ENCODE results near the gene COMTD1. TPM values are rescaled to one million over a fixed set of nuclear protein-coding genes. Genes with fewer than 3 reads are reported as not detected.

The COMTD1 gene
- total RNA-seq, 1 experiment from 2014 or later: 7.9 TPM

- DNase-seq (ENCODE audit: low spot score): no peak
Measured at GRCh38 chr10:75245354-75246250, 9.8 kb upstream of the COMTD1 start.

DNA sequence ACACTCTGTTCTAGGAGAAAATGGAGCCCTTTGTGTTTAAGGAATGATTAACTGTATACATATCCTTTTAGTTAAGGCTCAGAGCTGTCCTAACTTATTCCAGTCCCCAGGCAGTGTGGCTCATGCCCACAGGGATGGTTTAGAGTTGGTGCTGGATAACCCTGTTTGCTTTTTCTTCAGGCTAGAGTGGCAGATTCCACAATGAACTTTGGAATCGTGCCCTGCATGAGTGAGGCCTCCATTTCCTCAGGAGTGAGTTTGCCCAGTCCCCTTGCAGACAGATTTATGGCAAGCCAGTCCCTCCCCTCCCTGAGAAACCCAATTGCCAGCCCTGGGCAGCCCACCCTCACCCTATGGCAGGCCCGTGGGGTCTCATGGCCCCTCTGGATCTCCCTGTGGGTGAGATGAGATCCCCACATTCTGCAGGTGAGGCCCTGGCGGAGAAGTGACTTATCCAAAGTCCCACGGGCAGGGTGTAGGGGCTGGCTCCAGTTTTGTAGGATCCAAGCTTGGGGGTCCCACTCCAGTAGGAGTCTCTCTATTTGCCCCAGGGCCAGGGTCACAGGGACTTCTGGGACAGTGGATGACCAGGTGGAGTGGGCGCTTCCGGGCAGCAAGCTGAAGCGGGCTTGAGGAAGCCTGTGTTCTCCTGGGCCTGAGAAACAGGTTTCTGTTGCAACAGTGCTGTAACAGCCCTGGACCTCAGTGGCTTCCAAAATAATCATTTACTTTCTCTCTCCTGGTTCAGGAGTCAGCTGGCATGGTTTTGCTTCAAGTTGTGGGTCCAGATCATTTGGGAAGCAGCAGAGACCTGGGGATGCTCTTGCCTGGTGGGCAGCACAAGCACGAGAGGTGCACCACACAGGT is 9.0 kb upstream of the COMTD1 start:
- DNase-seq (ENCODE audit: low spot score): no peak

- no peak for DNase-seq (ENCODE audit: low spot score)
Measured at GRCh38 chr10:75243426-75243825, 7.7 kb upstream of the COMTD1 start.

- DNase-seq (ENCODE audit: low spot score): no peak
Measured at GRCh38 chr10:75240329-75241076, 4.7 kb upstream of the COMTD1 start.

- no peak for DNase-seq (ENCODE audit: low spot score)
Measured at GRCh38 chr10:75239096-75239790, 3.5 kb upstream of the COMTD1 start.

DNA sequence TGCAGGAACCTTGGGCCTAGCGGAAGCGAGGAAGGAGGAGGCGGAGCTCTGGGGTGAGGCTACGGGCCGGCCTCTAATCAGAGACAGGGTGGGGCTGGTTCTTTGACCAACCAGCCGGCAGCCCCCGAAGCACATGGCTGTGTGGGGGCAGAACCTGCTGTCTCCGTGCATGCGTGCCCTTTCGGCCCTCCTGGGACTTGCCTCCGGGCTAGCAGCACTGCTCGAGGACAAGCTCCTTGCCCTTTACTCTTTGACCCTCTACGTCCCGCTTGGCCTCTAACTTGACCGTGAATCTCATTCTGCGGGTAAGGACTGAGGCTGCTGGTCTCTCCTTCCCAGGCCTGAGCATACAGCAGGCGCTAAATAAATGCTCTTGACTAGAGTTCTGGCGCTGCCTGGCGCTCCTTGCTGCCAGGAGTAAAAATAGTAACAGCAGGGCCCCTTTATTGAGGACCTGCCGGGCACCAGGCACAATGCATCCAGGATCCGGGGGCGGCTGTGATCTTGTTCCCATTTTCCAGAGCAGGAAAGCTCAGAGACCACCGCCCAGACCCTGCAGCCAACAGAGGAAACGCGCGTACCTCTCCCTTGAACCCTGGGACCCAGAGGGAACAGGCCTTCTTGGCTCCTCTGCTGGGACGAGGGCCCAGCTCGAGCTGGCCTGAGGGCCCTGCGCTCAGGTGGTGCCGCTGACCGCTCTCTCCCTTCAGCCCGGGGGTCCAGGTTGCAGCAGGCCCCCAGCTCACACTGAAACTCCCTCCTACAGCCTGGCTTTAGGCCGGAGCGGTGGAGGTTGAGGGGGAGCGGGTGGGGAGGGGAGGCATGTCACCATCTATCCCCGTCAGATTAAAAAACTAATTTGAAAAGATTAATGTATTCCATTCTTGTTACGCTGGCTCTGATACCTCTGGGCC is 2.7 kb upstream of the COMTD1 start:
- no peak for DNase-seq (ENCODE audit: low spot score)

GRCh38 chr10:75236178-75236825 is 545 bp upstream of the COMTD1 start:
- no peak for DNase-seq (ENCODE audit: low spot score)

- no peak for DNase-seq (ENCODE audit: low spot score)
Measured at GRCh38 chr10:75234683-75235374, 928 bp downstream of the COMTD1 start.

DNA sequence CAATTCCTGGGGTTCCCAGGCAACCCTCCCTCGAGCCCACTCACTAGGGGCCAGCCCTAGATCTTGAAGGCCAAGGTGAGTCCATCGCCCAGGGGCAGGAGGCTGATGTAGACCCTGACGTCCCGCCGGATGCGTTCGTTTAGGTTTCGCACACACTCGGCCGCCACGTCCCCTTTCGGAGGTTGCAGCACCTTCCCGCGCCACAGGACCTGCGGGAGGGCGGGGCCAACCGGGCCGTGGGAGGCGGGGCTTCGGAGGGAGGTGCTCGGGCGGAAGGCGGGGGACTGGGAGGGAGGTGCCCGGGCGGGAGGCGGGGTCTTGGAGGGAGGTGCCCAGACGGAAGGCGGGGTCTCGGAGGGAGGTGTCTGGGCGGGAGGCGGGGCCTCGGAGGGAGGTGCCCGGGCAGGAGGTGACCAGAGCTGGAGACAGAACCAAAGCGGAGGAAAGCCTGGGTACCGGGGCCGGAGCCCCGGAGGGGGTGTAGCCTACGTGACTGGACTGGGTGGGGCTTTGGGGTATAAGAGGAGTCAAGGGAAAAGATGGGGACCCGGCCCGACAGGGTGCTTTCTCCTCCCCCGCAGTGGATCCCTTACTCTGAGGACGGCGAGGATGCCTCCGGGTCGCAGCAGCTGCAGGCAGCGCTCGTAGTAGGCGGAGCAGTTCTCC is 1.6 kb downstream of the COMTD1 start:
- peak; percentile 48 for DNase-seq (ENCODE audit: low spot score)

GRCh38 chr10:75233444-75234016 is 2.2 kb downstream of the COMTD1 start:
- DNase-seq (ENCODE audit: low spot score): no peak

GRCh38 chr10:75231672-75232581 is 3.8 kb downstream of the COMTD1 start:
- peak; percentile 2 for DNase-seq (ENCODE audit: low spot score)

GRCh38 chr10:75230600-75231038 is 5.1 kb downstream of the COMTD1 start:
- peak; percentile 78 for DNase-seq (ENCODE audit: low spot score)

DNA sequence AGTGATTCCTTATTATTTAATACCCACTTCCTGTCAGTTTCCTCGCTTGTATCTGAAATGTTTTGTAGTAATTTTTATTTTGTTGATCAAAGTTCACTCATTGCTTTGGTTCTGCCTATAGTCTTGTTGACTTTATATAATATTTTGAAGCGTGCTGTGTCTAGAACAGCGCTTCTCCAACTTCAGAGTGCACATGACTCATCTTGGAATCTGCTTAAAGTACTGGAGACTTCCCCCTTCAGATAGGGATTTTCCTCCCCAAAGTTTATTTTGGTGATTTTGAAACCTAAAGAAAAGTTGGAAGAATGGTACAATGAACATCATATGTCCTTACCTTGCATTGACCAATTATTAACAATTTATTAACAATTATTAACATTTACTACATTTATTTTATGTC is 5.8 kb downstream of the COMTD1 start:
- DNase-seq (ENCODE audit: low spot score): no peak

GRCh38 chr10:75228834-75229233 is 6.9 kb downstream of the COMTD1 start:
- DNase-seq (ENCODE audit: low spot score): no peak

DNA sequence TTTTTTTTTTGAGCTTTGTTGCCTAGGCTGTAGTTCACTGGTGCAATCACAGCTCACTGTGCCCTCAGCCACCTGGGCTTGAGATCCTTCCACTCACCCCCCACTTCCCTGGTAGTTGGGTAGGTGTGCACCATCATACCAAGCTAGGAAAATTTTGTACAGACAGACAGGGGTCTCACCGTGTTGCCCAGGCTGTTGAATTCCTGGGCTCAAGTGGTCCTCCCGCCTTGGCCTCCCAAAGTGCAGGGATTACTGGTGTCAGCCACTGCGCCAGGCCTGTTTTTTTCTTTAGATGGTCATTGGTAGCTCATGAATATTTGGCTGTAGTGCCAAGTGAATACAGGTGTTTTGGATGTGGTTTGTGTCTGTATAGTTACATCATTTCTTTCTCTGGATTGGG is 7.5 kb downstream of the COMTD1 start:
- DNase-seq (ENCODE audit: low spot score): no peak

DNA sequence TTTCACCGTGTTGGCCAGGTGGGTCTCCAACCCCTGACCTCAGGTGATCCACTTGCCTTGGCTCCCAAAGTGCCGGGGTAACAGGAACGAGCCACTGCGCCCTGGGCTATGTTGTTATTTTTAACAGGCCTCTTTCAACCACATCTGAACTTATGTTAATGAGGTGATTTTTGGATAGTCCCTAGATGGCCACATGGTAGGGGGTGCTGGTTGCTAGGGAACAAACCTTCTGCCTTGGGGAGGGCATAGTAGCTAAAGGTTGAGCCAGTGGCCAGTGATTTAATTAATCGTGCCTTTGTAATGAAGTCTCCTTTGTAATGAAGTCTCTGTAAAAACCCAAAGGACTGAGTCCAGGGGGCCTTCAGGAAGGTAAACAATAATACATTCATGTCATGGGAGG is 9.1 kb downstream of the COMTD1 start:
- no peak for DNase-seq (ENCODE audit: low spot score)

DNA sequence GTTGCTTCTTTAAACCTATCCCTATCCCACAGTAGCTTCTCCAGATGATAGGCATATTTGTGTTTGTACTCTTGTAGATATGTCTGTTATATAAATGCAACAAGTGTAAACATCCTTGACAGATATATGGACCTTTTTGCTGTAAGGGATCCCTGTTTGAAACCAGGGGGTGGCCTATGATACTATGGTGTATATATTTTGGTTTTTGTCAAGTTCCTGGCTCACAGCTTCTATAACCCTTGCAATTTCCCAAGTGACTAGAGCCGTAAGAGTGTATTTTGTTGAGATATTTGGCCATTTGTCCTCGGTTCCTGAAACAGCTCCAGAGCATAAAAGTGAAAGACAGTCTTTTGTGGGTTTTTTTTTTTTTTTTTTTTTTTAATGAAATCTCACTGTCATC is 9.7 kb downstream of the COMTD1 start:
- DNase-seq (ENCODE audit: low spot score): no peak

All from H4 (cell line).